Panc1 (cell line): ENCODE data around the gene ADARB2. TPM values are rescaled to one million over a fixed set of nuclear protein-coding genes. Genes with fewer than 3 reads are reported as not detected.

Source experiments
- ATAC-seq: fragments of 200-7000 bp; cut with Tn5 transposase; 2 replicates; pipeline ENCODE4 v1.9.1; 2020; ENCODE audit warnings: mild to moderate bottlenecking, moderate library complexity
- BruUV-seq: library from RNA; stranded (reverse); fragments of 400-500 nt; replicated peaks from 2 replicates; lab custom pipeline; 2021; lab: Mats Ljungman, UMichigan
- CTCF ChIA-PET: fragments of 300-600 bp; sonication (Branson Sonifier 250); formaldehyde crosslinking; loops from one replicate; lab custom pipeline; 2022; ENCODE audit warnings: antibody characterized with exemption; lab: Charles Lee
- POLR2A ChIA-PET: fragments of 300-600 bp; sonication (Branson Sonifier 250); formaldehyde crosslinking; loops from one replicate; lab custom pipeline; 2022; ENCODE audit warnings: antibody characterized with exemption; lab: Charles Lee
- DNase-seq: peaks from one replicate; pipeline ENCODE4 v3.0.0-alpha.2; 2010; ENCODE audit warnings: low read depth, low spot score
- H3K27ac ChIP-seq: 2 replicates; pipeline ENCODE4 v1.5.1; 2011; ENCODE audit warnings: mild to moderate bottlenecking, low read length, inconsistent platforms
- H3K27me3 ChIP-seq: fragments of 200-500 bp; sonication (Bioruptor generic); 2 replicates; pipeline ENCODE4 v1.6.0; 2014; ENCODE audit warnings: low read length, inconsistent platforms; ENCODE audit not compliant: control insufficient read depth, insufficient read depth
- H3K36me3 ChIP-seq: fragments of 200-500 bp; sonication (Bioruptor generic); 2 replicates; pipeline ENCODE4 v1.5.1; 2014; ENCODE audit warnings: inconsistent platforms, mild to moderate bottlenecking, low read length, moderate library complexity; ENCODE audit not compliant: control insufficient read depth, insufficient read depth
- H3K4me1 ChIP-seq: 2 replicates; pipeline ENCODE4 v1.5.1; 2011; ENCODE audit warnings: inconsistent platforms, mild to moderate bottlenecking, low read length, moderate library complexity; ENCODE audit not compliant: control insufficient read depth, insufficient read depth
- H3K4me3 ChIP-seq, 2 experiments: 2 replicates each; pipeline ENCODE4 v1.5.1; 2011 to 2012; ENCODE audit warnings: low read depth in 2 of 2, low read length in 2 of 2, mild to moderate bottlenecking in 2 of 2, inconsistent platforms in 1 of 2, moderate library complexity in 1 of 2
- H3K9me3 ChIP-seq: fragments of 200-500 bp; sonication (Bioruptor generic); 2 replicates; pipeline ENCODE4 v1.5.1; 2014; ENCODE audit warnings: low read depth, mild to moderate bottlenecking, inconsistent platforms, low read length, moderate library complexity; ENCODE audit not compliant: control insufficient read depth, insufficient read depth
- CTCF ChIP-seq: fragments of 450-650 bp; IDR thresholded peaks from 2 replicates; pipeline ENCODE4 v1.5.1; 2017; ENCODE audit warnings: mild to moderate bottlenecking
- POLR2AphosphoS5 ChIP-seq: IDR thresholded peaks from 2 replicates; pipeline ENCODE4 v1.6.1; 2012; ENCODE audit warnings: mild to moderate bottlenecking, low read depth, low read length, moderate library complexity
- REST ChIP-seq, 2 experiments: IDR thresholded peaks; 2 replicates each; pipeline ENCODE4 v1.6.1; 2011 to 2012; ENCODE audit warnings: low read depth in 2 of 2, control low read depth in 1 of 2, low read length in 1 of 2, mild to moderate bottlenecking in 1 of 2, moderate library complexity in 1 of 2; ENCODE audit not compliant: insufficient read depth in 1 of 2
- SIN3A ChIP-seq: IDR thresholded peaks from 2 replicates; pipeline ENCODE4 v1.6.1; 2012; ENCODE audit warnings: low read depth, mild to moderate bottlenecking, low read length, moderate library complexity, borderline replicate concordance; ENCODE audit not compliant: insufficient read depth
- TCF7L2 ChIP-seq: IDR thresholded peaks from 2 replicates; pipeline ENCODE4 v1.6.1; 2011; ENCODE audit warnings: mild to moderate bottlenecking, low read depth, low read length, inconsistent platforms
- in situ Hi-C: cut with HindIII; loops from 2 replicates; pipeline ENCODE4 v1.10.0; 2016; ENCODE audit warnings: low sequenced_read_pairs, low pct_unique_long_range_greater_than_20kb
- intact Hi-C: fragments of 100-400 bp; cut with micrococcal nuclease; formaldehyde crosslinking; loops from one replicate; pipeline ENCODE4 v1.10.0; 2022; ENCODE audit not compliant: unreplicated experiment
- total RNA-seq: library from RNA; stranded (reverse); gene quantifications from one replicate; pipeline ENCODE4 v1.2.1, GENCODE V29; 2021; ENCODE audit not compliant: unreplicated experiment

ADARB2 gene
- total RNA-seq, 1 experiment from 2014 or later, result 0.31 TPM

- POLR2A ChIA-PET, result interaction anchor here (0.5 kb wide), 1 partner anchor 18 kb away, joined by 5 read pairs; no protein-coding TSS in a partner anchor
- intact Hi-C loops (no loop called here), in situ Hi-C loops (no loop called here)
- DNase-seq, result no peak
- BruUV-seq, result no TSS peak
- H3K27me3 ChIP-seq, result no peaks in the 10 kb centered on the region
- TF ChIP-seq CTCF (no peak), POLR2AphosphoS5 (no peak), REST (IDR thresholded peaks at IDR 0.05; ENCODE audit: insufficient read depth in 1 of 2, low read depth in 2 of 2, low read length in 1 of 2) (no peak), TCF7L2 (no peak), SIN3A (no peak)
- no peak for ATAC-seq
- no peaks in the 10 kb centered on the region for H3K9me3 ChIP-seq
- no peak overlapping the region for H3K4me3 ChIP-seq
- H3K4me1 ChIP-seq, result no peaks in the 10 kb centered on the region
- H3K27ac ChIP-seq, result no peak overlapping the region
- H3K36me3 ChIP-seq, result no peaks in the 10 kb centered on the region
- CTCF ChIA-PET, result no interaction called here
Measured at GRCh38 chr10:1179346-1180070, 557.8 kb downstream of the ADARB2 start.

- intact Hi-C loops (no loop called here), in situ Hi-C loops (no loop called here)
- no peak for TF ChIP-seq POLR2AphosphoS5
- no peak for TF ChIP-seq TCF7L2
- TF ChIP-seq SIN3A, result no peak
- TF ChIP-seq REST (IDR thresholded peaks at IDR 0.05; ENCODE audit: insufficient read depth in 1 of 2, low read depth in 2 of 2, low read length in 1 of 2), result no peak
- TF ChIP-seq CTCF, result no peak
- Histone ChIP-seq H3K27me3 (no peaks in the 10 kb centered on the region), H3K36me3 (no peaks in the 10 kb centered on the region), H3K4me3 (no peak overlapping the region), H3K4me1 (no peaks in the 10 kb centered on the region), H3K9me3 (no peaks in the 10 kb centered on the region), H3K27ac (no peak overlapping the region)
- ChIA-PET POLR2A (no interaction called here), CTCF (no interaction called here)
- no TSS peak for BruUV-seq
- ATAC-seq, result no peak
- no peak for DNase-seq
Measured at GRCh38 chr10:1178506-1178905, 558.8 kb downstream of the ADARB2 start.
